ENCODE data around the gene DNAH9. TPM values are rescaled to one million over a fixed set of nuclear protein-coding genes. Genes with fewer than 3 reads are reported as not detected.

Gene DNAH9
- total RNA-seq, 1 experiment from 2014 or later = 0.03 TPM

DNA sequence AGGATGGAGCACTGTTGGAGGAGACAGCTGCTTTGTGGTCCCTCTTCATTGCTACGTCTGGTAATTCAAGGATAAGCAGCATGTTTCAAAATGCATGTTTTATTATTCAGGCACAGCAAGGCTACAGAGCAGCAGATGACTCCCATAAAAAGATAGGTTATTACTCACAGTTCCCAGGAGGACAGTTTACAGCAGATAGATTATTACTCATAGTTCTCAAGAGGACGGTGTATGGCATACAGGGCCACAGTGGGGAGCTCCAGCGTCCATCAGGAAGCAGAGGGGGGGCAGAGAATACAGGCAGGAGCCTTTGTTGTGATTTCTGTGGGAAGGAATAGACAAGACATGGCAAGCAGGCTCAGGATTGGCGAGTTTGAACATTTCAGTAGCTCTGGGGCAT is 72.9 kb downstream of the DNAH9 start:
- no peak for DNase-seq (ENCODE audit: low spot score)

DNA sequence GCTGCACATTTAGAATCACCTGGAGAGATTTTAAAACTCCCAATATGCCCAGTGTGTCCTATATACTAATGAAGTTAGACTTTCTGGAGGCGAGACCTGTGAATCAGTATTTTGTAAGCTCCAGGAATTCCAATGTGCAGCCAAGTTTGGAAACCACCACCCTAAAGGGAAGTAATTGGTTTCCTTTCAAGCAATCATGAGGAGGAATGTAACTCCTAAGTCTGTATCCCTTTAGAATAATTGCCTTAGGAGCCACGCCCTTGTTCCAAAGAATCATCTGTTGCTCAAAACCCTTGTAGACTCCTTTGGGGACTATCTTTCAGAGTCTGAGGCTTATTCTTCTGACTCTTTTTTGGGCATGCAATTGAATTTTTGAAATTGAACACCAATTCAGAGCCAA is 84.4 kb downstream of the DNAH9 start:
- DNase-seq (ENCODE audit: low spot score) = no peak

- DNase-seq (ENCODE audit: low spot score) = no peak
Measured at GRCh38 chr17:11690681-11691080, 92.4 kb downstream of the DNAH9 start.

DNA sequence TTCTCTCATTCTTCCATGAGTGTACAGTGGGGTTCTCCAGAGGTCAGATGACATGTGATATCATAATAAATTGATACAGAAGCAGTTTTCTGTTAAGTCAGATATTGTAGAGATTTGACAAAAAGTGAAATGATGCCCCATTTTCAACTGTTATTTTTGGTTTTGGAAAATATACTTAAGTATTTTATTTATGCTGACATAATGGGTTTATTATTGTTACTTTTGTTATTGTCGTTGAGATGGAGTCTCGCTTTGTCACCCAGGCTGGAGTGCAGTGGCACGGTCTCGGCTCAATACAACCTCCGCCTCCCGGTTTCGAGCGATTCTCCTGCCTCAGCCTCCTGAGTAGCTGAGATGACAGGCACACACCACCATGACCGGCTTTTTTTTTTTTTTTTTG is 94.4 kb downstream of the DNAH9 start:
- DNase-seq (ENCODE audit: low spot score) = no peak

DNA sequence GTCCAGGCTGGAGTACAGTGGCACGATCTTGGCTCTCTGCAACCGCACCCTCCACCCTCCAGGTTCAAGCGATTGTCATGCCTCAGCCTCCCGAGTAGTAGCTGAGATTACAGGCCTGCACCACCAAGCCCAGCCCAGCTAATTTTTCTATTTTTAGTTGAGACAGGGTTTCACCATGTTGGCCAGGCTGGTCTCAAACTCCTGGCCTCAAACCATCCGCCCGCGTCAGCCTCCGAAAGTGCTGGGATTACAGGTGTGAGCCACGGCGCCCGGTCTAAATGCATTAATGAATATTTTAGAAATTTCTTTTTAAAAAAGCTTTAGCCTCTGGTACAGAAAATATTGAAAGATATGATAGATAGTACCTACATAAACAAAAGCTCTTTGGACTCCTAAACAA is 95.0 kb downstream of the DNAH9 start:
- DNase-seq (ENCODE audit: low spot score) = no peak

DNA sequence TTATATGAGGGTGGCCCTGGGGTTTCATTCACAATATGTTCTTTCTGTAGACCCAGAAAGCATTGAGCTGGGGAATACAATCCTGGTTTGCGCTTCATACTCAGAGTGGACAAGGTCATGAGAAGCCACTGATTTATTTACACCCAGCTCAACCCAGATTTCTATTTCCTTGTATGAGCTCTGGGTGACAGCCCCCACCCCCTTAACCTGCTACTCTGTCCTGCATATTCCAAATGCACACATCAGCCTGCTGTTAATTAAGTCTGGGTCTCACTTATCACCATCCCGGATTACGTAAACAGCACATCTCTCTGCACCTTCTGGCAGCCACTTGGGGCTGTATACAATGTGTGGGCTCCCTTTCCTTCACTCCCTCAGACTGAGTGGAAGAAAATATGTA is 102.4 kb downstream of the DNAH9 start:
- DNase-seq (ENCODE audit: low spot score) = no peak

GRCh38 chr17:11701911-11702310 is 103.6 kb downstream of the DNAH9 start:
- no peak for DNase-seq (ENCODE audit: low spot score)

- no peak for DNase-seq (ENCODE audit: low spot score)
Measured at GRCh38 chr17:11704041-11704440, 105.8 kb downstream of the DNAH9 start.

DNA sequence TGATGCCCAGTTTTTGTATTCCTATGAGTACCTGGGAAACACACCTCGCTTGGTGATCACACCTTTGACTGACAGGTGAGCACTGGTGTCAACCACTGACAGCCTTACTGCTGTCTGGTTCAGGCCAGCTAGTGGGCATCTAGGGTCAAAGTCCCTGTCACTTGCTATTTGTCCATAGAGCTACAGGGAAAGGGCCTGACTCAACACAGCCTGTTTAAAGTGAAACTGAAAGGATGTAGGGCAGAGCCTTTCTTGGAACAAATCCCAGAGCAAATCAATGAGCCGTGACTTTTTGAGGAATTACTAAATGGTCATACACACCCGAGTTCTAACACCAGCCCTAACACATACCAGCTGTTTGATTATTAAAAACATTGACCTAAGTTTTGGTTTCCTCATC is 106.8 kb downstream of the DNAH9 start:
- peak; percentile 46 for DNase-seq (ENCODE audit: low spot score)

GRCh38 chr17:11707586-11707985 is 109.3 kb downstream of the DNAH9 start:
- DNase-seq (ENCODE audit: low spot score) = no peak

DNA sequence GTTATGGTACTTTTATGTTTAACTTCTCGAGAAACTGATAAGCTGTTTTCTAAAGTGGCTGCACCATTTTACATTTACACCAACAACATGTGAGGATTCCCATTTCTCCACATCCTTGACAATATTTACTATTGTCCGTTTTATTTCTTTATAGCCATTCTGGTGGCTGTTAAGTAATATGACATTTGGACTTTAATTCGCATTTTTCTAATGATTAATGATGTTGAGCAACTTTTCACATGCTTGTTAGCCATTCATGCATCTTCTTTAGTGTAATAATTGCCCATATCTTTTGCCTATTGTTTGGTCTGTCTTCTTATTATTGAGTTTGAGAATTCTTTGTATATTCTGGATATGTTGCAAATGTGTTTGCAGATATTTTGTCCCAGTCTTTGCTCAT is 114.2 kb downstream of the DNAH9 start:
- DNase-seq (ENCODE audit: low spot score) = no peak

DNA sequence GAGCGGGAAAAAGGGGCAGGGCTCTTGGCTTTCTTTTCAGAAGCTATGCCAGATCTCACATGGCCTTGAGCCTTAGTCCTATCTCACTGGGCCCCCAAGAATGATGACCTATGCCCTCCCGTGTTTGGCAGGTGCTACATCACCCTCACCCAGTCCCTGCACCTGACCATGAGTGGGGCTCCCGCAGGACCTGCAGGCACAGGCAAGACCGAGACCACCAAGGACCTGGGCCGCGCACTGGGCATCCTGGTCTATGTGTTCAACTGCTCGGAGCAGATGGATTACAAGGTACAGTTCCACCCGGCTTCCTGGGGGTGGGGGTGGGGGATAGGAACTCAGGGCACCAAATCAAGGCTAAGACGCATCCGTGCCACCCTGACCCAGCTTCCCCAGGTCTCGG is 120.9 kb downstream of the DNAH9 start:
- no peak for DNase-seq (ENCODE audit: low spot score)

DNA sequence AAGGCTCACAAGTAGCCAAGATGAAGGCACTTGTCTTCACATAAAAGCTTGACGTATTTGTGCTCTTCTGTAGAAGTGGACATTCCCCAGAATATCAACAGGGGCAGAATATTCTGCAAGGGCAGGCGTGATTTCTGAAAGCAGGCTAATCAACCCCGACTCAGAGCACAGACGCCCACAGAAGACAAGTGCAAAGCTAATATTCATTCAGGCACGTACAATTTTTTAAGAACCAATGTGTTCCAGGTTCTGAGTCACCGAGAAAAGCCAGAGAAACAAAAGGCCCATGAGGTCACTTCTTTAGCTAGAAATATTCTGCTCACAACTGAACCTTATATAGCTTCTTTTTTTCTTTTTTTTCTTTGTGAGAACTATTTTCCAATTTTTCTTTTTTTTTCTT is 121.6 kb downstream of the DNAH9 start:
- no peak for DNase-seq (ENCODE audit: low spot score)

DNA sequence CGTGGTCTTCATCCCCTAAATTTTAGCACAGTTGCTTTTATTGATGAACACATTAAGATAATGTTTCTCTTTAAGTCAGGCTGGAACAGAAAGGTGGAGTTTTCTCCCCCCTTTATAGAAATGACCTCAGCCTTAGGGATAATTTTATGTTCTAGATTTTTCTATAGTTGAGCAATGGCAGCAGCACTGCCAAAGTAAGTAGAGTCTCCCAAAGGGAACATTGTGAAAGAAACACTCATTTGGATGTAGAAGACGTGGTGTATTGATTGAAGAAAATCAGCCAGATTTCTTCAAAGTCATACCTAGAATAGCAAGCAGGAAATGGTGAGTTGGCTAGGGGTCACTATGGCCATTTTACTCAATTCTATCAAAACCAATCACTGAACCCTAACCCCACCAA is 122.5 kb downstream of the DNAH9 start:
- DNase-seq (ENCODE audit: low spot score) = no peak

DNA sequence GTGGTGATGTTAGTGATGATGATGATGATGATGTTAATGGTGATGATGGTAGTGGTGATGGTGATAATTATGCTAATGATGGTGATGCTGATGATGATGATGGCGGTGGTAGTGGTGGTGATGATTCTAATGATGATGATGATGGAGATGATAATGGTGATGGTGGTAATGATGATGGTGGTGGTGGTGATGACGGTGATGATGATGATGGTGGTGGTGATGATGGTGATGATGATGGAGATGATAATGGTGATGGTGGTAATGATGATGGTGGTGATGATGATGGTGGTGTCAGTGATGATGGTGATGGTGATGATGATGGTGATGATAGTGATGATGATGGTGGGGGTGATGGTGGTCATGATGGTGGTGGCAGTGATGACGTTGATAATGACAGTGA is 132.5 kb downstream of the DNAH9 start:
- DNase-seq (ENCODE audit: low spot score) = no peak

DNA sequence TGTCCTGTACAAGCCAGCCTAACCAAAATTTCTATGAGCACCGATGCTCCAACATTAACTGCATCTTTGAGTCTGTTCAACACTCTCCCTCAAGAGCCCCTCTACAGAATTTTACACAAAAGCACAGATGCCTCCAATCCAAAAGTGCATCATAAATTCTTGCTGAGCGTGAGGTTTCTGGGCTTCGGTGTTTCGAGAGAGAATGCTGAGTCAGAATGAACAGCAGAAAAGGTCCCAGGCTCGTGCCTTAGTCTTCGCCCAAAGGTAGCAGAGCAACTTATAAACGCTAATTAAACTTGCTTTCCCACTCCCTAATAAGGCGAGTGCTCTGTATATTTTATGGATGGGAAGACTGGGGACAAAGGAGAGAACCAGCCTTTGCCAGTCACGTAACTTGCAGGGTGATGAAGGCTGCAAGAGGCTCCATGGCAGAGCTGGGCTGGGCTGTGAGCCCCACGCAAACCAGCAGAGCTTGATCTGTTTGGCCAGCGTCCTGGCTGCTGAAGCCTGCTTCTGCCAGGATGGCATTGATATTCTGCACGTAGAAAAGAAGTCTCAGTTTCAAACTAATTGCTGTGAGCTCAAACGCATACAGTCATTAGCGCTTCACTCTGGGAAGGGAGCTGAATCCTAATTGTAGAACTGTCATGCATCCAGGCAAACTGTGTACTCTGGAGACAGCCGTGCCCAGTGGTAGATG is 138.5 kb downstream of the DNAH9 start:
- DNase-seq (ENCODE audit: low spot score) = no peak

DNA sequence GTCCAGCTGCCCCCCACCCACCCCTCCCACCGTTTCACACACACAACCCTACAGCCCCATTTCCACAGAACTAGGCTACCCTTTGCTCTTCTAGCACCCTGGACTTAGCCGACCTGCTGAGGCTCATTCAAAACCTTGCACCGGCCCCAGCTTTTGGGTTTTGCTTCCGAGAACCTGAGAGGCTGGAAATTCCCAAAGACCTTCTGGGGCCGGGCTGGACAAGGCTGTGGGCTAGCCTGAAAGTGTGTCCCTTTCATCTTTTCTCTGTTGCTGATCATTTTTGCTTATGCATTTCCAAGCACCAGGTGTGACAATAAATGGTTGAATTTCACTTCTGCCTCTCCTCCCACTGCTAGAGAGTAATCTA is 139.0 kb downstream of the DNAH9 start:
- DNase-seq (ENCODE audit: low spot score) = no peak

GRCh38 chr17:11738151-11738550 is 139.9 kb downstream of the DNAH9 start:
- DNase-seq (ENCODE audit: low spot score) = no peak

GRCh38 chr17:11739351-11739750 is 141.1 kb downstream of the DNAH9 start:
- no peak for DNase-seq (ENCODE audit: low spot score)

DNA sequence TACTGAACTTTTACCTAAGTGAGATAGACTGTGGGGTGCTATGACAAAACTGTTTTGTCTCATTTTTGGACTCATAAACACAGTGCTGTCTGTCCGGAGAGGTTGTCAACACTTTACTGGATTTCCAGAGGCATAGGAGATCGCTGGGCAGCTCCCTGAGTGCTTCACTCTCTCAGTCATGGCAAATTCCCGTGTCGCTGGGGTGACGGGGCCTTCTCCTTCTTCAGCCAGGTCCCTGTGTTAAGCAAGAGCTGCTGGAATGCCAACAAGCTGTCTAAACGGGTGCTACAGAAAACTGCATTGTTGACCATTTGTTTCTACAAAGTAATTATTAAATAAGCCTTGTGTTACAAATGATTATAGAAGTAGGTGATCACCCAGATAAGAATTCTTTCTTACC is 141.6 kb downstream of the DNAH9 start:
- DNase-seq (ENCODE audit: low spot score) = no peak

DNA sequence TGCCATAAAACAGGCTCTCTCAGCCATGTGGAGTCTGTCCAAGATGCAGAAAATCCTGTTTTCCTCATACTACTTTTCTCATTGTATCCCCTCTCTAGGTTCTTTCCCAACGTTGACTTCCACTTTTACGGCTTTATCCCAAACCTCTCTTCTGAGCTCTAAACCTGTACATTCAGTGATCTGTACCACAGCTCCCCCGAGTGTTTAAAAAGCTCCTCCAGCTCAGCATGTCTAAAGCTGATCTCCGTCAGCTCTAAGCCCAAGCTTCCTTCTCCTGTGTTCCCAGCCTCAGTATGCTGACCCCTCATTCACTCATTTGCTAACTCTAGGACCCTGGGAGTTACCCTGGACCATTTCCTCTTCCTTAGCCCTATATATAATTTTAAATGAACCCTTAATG is 144.6 kb downstream of the DNAH9 start:
- DNase-seq (ENCODE audit: low spot score) = no peak

DNA sequence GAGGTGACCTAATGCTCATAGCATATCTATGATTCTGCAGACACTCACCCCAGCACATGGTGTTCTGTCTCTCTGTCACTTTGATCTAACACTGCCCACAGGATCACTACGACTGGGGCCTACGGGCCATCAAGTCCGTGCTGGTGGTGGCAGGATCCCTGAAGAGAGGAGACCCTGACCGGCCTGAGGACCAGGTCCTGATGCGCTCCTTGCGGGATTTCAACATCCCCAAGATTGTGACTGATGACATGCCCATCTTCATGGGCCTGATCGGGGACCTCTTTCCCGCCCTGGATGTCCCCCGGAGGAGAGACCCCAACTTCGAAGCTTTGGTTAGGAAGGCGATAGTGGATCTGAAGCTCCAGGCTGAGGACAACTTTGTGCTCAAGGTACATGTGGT is 146.4 kb downstream of the DNAH9 start:
- no peak for DNase-seq (ENCODE audit: low spot score)

GRCh38 chr17:11747441-11747840 is 149.2 kb downstream of the DNAH9 start:
- DNase-seq (ENCODE audit: low spot score) = no peak

- DNase-seq (ENCODE audit: low spot score) = no peak
Measured at GRCh38 chr17:11757815-11758214, 159.5 kb downstream of the DNAH9 start.
